Endothelial cell of hepatic sinusoid (primary cell): ENCODE data around the gene BTRC.

Experiments
- in situ Hi-C: cut with HindIII; loops from 2 replicates; pipeline ENCODE4 v1.10.0; 2017; ENCODE audit warnings: low sequenced_read_pairs

BTRC gene

DNA sequence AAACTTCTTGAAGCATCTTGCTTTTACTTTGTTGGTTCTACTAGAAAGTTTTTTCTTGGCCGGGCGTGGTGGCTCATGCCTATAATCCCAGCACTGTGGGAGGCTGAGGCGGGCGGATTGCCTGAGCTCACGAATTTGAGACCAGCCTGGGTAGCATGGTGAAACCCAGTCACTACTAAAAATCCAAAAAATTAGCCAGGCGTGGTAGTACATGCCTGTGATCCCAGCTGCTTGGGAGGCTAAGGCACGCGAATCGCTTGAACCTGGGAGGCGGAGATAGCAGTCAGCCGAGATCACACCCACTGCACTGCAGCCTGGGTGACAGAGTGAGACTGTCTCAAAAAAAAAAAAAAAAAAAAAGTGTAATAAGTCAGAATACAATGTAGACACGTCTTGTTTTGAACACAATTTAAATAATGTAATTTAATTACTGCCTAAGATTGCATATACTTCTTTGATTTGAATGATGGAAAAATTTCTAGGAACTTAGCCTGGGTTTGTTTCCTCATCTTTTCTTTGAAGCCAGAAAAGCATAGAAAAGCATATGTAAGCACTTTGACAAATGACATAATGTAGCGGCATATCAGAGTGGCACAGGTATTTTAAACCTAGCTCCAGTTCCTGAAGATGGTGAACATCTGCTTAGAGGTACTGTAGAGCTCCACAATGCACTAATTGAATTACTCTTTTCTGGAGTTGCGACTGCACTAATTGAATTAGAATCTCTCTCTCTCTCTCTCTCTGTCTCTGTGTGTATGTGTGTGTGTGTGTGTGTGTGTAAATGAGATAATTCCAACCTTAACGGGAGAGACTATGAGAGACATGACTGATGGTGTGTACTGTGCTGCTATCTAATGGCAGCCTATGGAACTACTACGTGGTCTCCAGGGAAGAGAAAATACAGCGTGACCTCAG lies 87.8 kb downstream of the BTRC start:
- in situ Hi-C loops: no loop called here

DNA sequence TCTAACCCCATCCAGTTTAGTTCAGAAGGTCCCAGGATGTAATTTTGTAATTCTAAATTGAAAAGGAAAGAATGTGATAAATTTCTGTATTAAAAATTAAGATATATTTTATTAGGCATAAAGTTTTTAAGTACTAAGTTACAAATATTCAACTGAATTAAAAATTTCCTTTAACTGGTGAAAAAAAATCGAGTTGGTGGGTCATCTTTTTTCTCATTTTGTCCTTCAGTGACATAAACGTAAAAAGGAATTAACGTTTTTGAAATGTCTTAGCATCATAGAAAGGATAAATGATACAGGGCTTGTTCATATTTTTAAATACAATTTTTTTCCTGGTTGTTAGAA lies 88.5 kb downstream of the BTRC start:
- in situ Hi-C loops: no loop called here

GRCh38 chr10:101444058-101444898 lies 90.3 kb downstream of the BTRC start:
- in situ Hi-C loops: no loop called here

DNA sequence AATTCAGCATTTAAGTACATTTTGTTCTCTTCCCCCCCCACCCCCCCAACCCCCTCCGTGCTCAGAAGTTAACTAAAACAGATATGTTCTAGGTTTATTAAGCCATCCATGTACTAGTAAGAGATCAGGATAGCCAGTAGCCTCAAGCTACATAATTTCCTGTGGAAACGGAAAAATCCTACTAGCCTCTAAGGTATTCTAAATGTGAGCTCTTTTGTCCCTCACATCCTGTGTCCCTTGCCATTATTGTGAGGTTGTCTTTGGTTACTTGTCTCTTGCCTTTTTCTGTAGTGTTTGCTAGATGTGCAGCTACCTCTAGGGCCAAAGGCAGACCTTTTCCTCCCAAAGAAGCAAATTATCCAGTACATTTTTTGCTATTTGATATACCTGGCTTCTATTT lies 92.1 kb downstream of the BTRC start:
- in situ Hi-C loops: no loop called here

DNA sequence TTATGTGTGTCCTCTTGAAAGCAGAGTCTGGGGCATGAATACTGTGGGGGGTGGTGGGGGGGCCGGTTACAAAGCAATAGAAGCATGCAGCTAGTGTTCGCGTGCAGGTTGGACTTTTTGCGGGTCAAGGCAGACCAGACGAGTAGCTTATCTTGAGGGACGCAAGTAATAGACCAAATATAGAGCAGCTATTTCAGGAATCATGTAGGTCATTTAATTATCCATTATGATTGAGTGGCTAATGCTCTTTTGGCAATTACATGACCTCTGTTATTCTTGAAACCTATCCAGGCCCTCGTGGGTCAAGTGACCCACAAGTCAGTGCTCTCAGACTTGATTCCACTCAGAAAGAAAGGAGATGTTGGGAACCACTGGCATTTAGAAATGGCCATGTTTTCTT lies 93.0 kb downstream of the BTRC start:
- in situ Hi-C loops: no loop called here

DNA sequence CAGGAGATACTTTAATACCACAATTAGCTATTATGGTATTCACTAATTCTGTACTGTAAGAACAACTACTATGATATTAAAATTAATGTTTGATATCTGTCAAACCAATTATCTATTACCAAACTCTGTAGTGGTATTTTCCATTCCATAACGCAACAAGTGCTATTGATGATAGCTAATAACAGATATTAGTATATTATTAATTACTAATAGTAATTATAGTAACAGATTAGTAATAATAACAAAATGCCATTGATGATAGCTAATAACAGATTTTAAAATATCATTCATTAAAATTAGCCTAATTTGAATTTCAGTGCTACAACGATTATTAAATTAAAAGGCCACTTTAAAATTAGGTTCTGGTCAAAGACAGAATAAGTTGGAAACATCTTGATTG lies 93.5 kb downstream of the BTRC start:
- in situ Hi-C loops: no loop called here

DNA sequence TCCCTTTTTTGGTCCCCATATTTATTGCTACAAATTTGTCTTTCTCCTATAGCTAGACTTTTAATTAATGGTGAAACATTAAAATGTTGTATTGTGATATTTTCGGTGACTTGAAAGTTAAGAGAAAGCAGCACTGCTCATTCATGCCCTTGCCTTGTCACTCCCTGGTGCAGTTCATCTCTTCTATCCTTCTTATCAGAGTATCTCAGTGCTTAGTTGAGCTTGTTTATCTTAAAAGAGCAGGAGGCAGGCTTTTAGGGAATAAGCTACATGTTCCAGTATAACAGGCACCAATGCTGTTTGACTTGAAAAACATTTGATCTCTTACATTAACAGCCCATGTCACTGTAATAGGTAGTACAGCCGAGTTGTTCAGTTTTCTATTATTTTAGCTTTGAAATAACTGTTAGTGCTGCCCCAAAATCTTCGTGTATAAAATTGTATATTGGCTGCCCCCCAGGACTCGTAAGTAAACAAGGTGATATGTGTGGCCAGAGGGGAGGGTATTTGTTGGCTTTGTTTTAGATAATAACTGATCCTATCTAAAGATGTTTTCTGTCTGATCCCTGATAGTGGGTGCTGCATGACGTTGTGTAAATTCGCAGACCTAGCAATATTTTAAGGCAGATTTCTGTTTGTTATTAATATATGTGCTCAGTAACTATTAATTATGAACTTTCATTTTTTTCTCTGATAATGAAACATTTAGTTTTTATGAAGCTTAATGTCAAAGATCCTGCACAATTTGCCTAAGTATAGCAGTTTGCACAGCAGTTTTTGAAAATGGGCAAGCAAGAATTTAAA lies 96.5 kb downstream of the BTRC start:
- in situ Hi-C loops: no loop called here

GRCh38 chr10:101451261-101451660 lies 97.3 kb downstream of the BTRC start:
- in situ Hi-C loops: no loop called here

DNA sequence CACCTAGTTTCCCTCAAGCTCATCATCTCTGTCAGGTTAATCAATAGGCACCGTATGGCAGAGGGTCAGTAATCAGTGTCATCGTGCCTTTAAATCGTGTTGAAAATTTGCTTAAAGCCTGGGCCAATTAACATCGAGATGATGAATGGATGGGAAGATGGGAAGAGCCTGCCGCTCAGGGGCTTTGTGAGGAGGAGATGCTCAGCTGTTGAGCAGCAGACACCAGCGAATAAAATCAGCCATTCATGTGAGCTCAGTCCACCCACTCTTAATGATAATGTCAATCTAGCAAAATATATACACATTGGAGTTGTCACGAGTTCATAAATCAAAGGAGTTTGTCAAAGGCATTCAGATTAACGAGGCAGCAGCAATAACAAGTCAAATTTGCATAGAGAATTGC lies 97.7 kb downstream of the BTRC start:
- in situ Hi-C loops: no loop called here

DNA sequence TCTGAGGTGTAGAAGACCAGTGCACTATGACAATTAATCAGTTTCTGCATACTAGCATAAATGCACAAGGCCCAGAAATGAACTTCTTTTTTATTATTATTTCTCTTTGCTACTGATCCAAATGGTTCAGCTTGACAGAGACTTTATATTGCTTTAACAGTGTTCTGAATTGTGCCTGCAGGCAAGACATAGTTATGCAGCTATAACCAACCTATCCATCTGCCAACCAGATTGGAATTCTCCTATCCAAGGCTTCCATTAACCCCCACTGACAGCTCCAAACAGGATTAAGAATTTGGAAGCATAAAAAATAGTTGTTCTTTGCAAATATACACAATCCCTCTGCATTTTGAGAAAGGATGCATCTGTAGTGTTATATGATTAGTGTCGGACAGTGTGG lies 98.2 kb downstream of the BTRC start:
- in situ Hi-C loops: no loop called here

GRCh38 chr10:101452593-101452992 lies 98.6 kb downstream of the BTRC start:
- in situ Hi-C loops: no loop called here

- in situ Hi-C loops: no loop called here
Observed at GRCh38 chr10:101453318-101453717, 99.4 kb downstream of the BTRC start.

GRCh38 chr10:101453791-101454718 lies 100.1 kb downstream of the BTRC start:
- in situ Hi-C loops: no loop called here

- in situ Hi-C loops: no loop called here
Observed at GRCh38 chr10:101458869-101459268, 104.9 kb downstream of the BTRC start.

DNA sequence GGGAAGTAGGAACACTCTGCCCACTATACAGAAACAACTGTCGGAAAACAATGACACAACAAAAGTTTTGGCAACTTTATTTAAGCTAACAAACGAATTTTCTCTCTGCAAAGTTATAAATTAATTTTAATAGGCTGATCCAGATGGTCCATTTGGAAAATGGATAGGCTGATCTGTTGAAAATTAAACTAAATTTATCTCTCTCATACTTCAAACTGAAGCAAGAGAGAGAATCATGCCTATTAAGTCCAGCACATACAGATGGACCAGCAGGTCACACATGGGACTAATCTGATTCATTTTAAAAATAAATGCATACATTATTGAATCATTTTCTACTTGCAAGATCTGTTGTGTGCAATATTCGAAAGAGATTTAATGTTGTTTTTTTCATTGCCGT lies 110.1 kb downstream of the BTRC start:
- in situ Hi-C loops: no loop called here

DNA sequence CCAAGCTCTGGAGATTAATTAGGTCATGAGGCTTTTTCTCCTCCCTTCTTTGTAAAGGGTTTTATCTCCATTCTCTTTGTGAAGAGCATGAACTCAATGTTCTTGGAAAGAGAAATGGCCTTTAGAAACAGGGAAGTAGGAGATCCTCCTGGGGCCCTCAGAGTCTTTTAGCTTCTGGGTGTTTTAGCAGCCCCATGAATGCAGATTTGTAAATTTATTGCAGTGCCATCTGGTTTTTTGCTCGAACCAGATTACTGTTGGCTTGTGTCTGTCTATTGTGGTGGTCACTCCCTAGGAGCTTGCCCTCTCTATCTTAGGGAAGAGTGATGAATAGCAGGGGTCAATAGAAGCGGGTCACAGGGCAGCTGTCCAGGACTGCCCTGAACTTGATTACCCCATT lies 110.6 kb downstream of the BTRC start:
- in situ Hi-C loops: no loop called here

GRCh38 chr10:101466016-101466912 lies 112.3 kb downstream of the BTRC start:
- in situ Hi-C loops: no loop called here

GRCh38 chr10:101467286-101467770 lies 113.4 kb downstream of the BTRC start:
- in situ Hi-C loops: no loop called here

GRCh38 chr10:101468159-101468558 lies 114.2 kb downstream of the BTRC start:
- in situ Hi-C loops: no loop called here
